HepG2 (cell line): ENCODE data around the gene KDELR3. TPM values are rescaled to one million over a fixed set of nuclear protein-coding genes. Genes with fewer than 3 reads are reported as not detected.

Experiments used
- ATAC-seq: fragments of 200-7000 bp; cut with Tn5 transposase; 3 replicates; pipeline ENCODE4 v1.9.1; 2020; ENCODE audit warnings: mild to moderate bottlenecking, moderate library complexity
- BruUV-seq: library from RNA; stranded (reverse); fragments of 400-500 nt; replicated peaks from 2 replicates; lab custom pipeline; 2021; lab: Mats Ljungman, UMichigan
- CTCF ChIA-PET: fragments of 300-600 bp; formaldehyde crosslinking; extraction: SDS; loops from one replicate; lab custom pipeline; 2021; ENCODE audit warnings: low total read pairs, inconsistent platforms, low intra/inter-chr PET ratio; lab: Yijun Ruan, JAX
- POLR2A ChIA-PET: fragments of 350-600 bp; sonication (Branson Sonifier 250); formaldehyde crosslinking; loops from one replicate; lab custom pipeline; 2020; ENCODE audit warnings: antibody characterized with exemption, inconsistent platforms; lab: Yijun Ruan, JAX
- DNase-seq: peaks from one replicate; pipeline ENCODE4 v3.0.0-alpha.2; 2015; ENCODE audit warnings: low spot score
- FAIRE-seq: peaks from 3 replicates; lab custom pipeline; 2011; peaks lifted over from hg19 to GRCh38; lab: Jason Lieb, UNC
- H2AFZ ChIP-seq: one replicate; pipeline ENCODE4 v1.6.1; 2011; ENCODE audit warnings: low read length, inconsistent platforms
- H3K27ac ChIP-seq: fragments of 300-600 bp; 3 replicates; pipeline ENCODE4 v1.8.0; 2011; ENCODE audit warnings: mixed run types, mild to moderate bottlenecking, mixed read lengths, low read length, inconsistent platforms; ENCODE audit not compliant: insufficient read depth; ENCODE audit errors: extremely low read length
- H3K27me3 ChIP-seq, 2 experiments: fragments of 200-600 bp in 1 of 2; 2 replicates in 1 of 2; 3 replicates in 1 of 2; pipeline versions ENCODE4 v1.6.0 to v1.8.0; 2011; ENCODE audit warnings: low read length in 2 of 2, mild to moderate bottlenecking in 2 of 2, moderate library complexity in 2 of 2, inconsistent platforms in 1 of 2; ENCODE audit not compliant: insufficient read depth in 2 of 2, control insufficient read depth in 1 of 2
- H3K36me3 ChIP-seq, 2 experiments: fragments of 200-600 bp in 1 of 2; replicated peaks in 1 of 2; 2 replicates in 1 of 2; 3 replicates in 1 of 2; pipeline versions ENCODE4 v1.5.1 to v1.8.0; 2011; ENCODE audit warnings: low read length in 2 of 2, inconsistent platforms in 1 of 2; ENCODE audit not compliant: insufficient read depth in 2 of 2, control insufficient read depth in 1 of 2
- H3K4me1 ChIP-seq: 2 replicates; pipeline ENCODE4 v1.5.1; 2012; ENCODE audit warnings: low read length, inconsistent platforms; ENCODE audit not compliant: insufficient read depth
- H3K4me2 ChIP-seq: 2 replicates; pipeline ENCODE4 v1.6.0; 2011; ENCODE audit warnings: low read depth, low read length, inconsistent platforms
- H3K4me3 ChIP-seq, 3 experiments: fragments of 200-600 bp in 1 of 3; sonication (generic), shearing (Covaris generic) in 1 of 3; replicated peaks in 1 of 3; 2 replicates each; pipeline ENCODE4 v1.5.1; 2011 to 2016; ENCODE audit warnings: low read length in 3 of 3, inconsistent platforms in 2 of 3, low read depth in 2 of 3, mild to moderate bottlenecking in 2 of 3, control low read depth in 1 of 3, mixed read lengths in 1 of 3; ENCODE audit not compliant: insufficient read depth in 1 of 3
- H3K79me2 ChIP-seq: one replicate; pipeline ENCODE4 v1.6.1; 2011; ENCODE audit warnings: low read length, inconsistent platforms; ENCODE audit not compliant: insufficient read depth
- H3K9ac ChIP-seq: 2 replicates; pipeline ENCODE4 v1.6.0; 2011; ENCODE audit warnings: mild to moderate bottlenecking, low read depth, low read length, inconsistent platforms; ENCODE audit not compliant: insufficient read depth
- H3K9me3 ChIP-seq: 2 replicates; pipeline ENCODE4 v1.5.1; 2012; ENCODE audit warnings: mild to moderate bottlenecking, low read length
- H4K20me1 ChIP-seq: 2 replicates; pipeline ENCODE4 v1.6.0; 2011; ENCODE audit warnings: inconsistent platforms, mild to moderate bottlenecking, low read length, moderate library complexity; ENCODE audit not compliant: insufficient read depth
- ATF2 ChIP-seq: sonication (generic); formaldehyde crosslinking; IDR thresholded peaks from 2 replicates; pipeline ENCODE4 v1.4.0; 2020; ENCODE audit warnings: missing genetic modification reagents
- CREM ChIP-seq, 2 experiments: sonication (generic) in 1 of 2; formaldehyde crosslinking in 1 of 2; IDR thresholded peaks; 2 replicates each; pipeline versions ENCODE4 v1.4.0 to v1.6.1; 2016 to 2020; ENCODE audit warnings: antibody characterized with exemption in 1 of 2, mild to moderate bottlenecking in 1 of 2, missing genetic modification reagents in 1 of 2
- ETV5 ChIP-seq: IDR thresholded peaks from 2 replicates; pipeline ENCODE4 v1.6.1; 2018; ENCODE audit warnings: missing biosample characterization, missing genetic modification reagents, inconsistent platforms, borderline replicate concordance
- HNF4A ChIP-seq: sonication (generic); formaldehyde crosslinking; IDR thresholded peaks from 2 replicates; pipeline ENCODE4 v1.4.0; 2020; ENCODE audit warnings: missing genetic modification reagents
- MYC ChIP-seq: sonication (generic); formaldehyde crosslinking; IDR thresholded peaks from 2 replicates; pipeline ENCODE4 v1.9.0; 2021; ENCODE audit warnings: missing genetic modification reagents, borderline replicate concordance
- ZFP41 ChIP-seq: sonication (generic); formaldehyde crosslinking; IDR thresholded peaks from 2 replicates; pipeline ENCODE4 v1.4.0; 2020; ENCODE audit warnings: mild to moderate bottlenecking, missing genetic modification reagents, borderline replicate concordance
- ZMYM2 ChIP-seq: sonication (generic); formaldehyde crosslinking; IDR thresholded peaks from 2 replicates; pipeline ENCODE4 v1.8.0; 2022; ENCODE audit warnings: mild to moderate bottlenecking, missing genetic modification reagents
- ZNF724P ChIP-seq: sonication (generic); formaldehyde crosslinking; IDR thresholded peaks from 2 replicates; pipeline ENCODE4 v1.8.0; 2022; ENCODE audit warnings: missing genetic modification reagents, borderline replicate concordance
- ZNF782 ChIP-seq: sonication (generic); formaldehyde crosslinking; IDR thresholded peaks from 2 replicates; pipeline ENCODE4 v1.4.0; 2020; ENCODE audit warnings: missing genetic modification reagents, mild to moderate bottlenecking, borderline replicate concordance
- ZNF800 ChIP-seq: sonication (generic); formaldehyde crosslinking; IDR thresholded peaks from 2 replicates; pipeline ENCODE4 v1.4.0; 2020; ENCODE audit warnings: missing genetic modification reagents
- WGBS: methylation state at CpG from one replicate; pipeline ENCODE4 v1.1.6; 2017; ENCODE audit warnings: low lambda C conversion rate; 5-methylcytosine and 5-hydroxymethylcytosine counted together
- in situ Hi-C: cut with HindIII; loops from 2 replicates; pipeline ENCODE4 v1.10.0; 2017; ENCODE audit warnings: low pct_unique_long_range_greater_than_20kb; ENCODE audit not compliant: extremely low pct_ligation_motif_present
- intact Hi-C: fragments of 100-400 bp; cut with micrococcal nuclease; formaldehyde crosslinking; loops from one replicate; pipeline ENCODE4 v1.10.0; 2022; ENCODE audit not compliant: unreplicated experiment
- polyA plus RNA-seq, 8 experiments: library from polyadenylated mRNA; depleted of rRNA in 3 of 8; stranded (reverse) in 7 of 8; unstranded in 1 of 8; fragments of >200 nt; fragmentation: Illumina TruSeq in 4 of 8; extraction: Trizol in 4 of 8; gene quantifications; 2 replicates each; pipeline versions ENCODE4 v1.2.1 to v1.2.3, GENCODE V29; 2011 to 2016; ENCODE audit warnings: low read depth in 4 of 8, missing spikeins in 1 of 8, mixed read lengths in 1 of 8; ENCODE audit not compliant: insufficient read depth in 1 of 8
- total RNA-seq, 5 experiments: library from RNA; depleted of rRNA; stranded (reverse); fragments of >200 nt; fragmentation: Illumina TruSeq; extraction: Trizol; gene quantifications; 2 replicates each; pipeline ENCODE4 v1.2.3, GENCODE V29; 2016; ENCODE audit warnings: low read depth in 1 of 5
- TF ChIP-seq, protein P1 (sequence below), 2 experiments: sonication (generic) in 1 of 2; formaldehyde crosslinking in 1 of 2; IDR thresholded peaks; 2 replicates each; pipeline versions ENCODE4 v1.4.0 to v1.6.1; 2018 to 2020; ENCODE audit warnings: missing genetic modification reagents in 2 of 2, borderline replicate concordance in 1 of 2, low read depth in 1 of 2, mild to moderate bottlenecking in 1 of 2, missing biosample characterization in 1 of 2
- TF ChIP-seq, protein P2 (sequence below): sonication (generic); formaldehyde crosslinking; IDR thresholded peaks from 2 replicates; pipeline ENCODE4 v1.5.0; 2020; ENCODE audit warnings: mild to moderate bottlenecking, missing genetic modification reagents, moderate library complexity

KDELR3 gene
- total and polyA plus RNA-seq, 2 of the 13 experiments (the other 11 are each of a cell fraction or from before 2014, with no cell fraction given): 24.2 to 65.7 TPM

GRCh38 chr22:38446018-38446601 is 21.8 kb upstream of the KDELR3 start:
- BruUV-seq: no TSS peak
- in situ Hi-C loops (no loop called here), intact Hi-C loops (no loop called here)
- FAIRE-seq (no peak), DNase-seq (no peak), ATAC-seq (no peak)
- Histone ChIP-seq H3K27ac (no peak overlapping the region), H3K79me2 (no peaks in the 10 kb centered on the region), H3K4me2 (no peak overlapping the region), H4K20me1 (no peaks in the 10 kb centered on the region), H3K27me3 (peaks cover 12 to 75% of the 10 kb centered on the region in 2 experiments), H3K9ac (no peak overlapping the region), H3K4me1 (no peaks in the 10 kb centered on the region), H3K4me3 (no peak overlapping the region), H2AFZ (no peak overlapping the region), H3K9me3 (no peaks in the 10 kb centered on the region), H3K36me3 (no peaks in the 10 kb centered on the region)
- ChIA-PET POLR2A (interaction anchor here (0.6 kb wide), 1 partner anchor 56 kb away, joined by 3 read pairs; no protein-coding TSS in a partner anchor), CTCF (no interaction called here)
- WGBS: 19% methylated on average over 6 of the region's 9 CpGs
- no peak for TF ChIP-seq ZFP41
- no peak for TF ChIP-seq ETV5
- no peak for TF ChIP-seq ATF2
- no peak for TF ChIP-seq CREM (IDR thresholded peaks at IDR 0.05)
- TF ChIP-seq CREM (CRISPR knock-in tag; IDR thresholded peaks at IDR 0.05): no peak
- no peak for TF ChIP-seq HNF4A
- no peak for TF ChIP-seq ZNF724P (CRISPR knock-in tag)
- TF ChIP-seq ZNF782 (CRISPR knock-in tag): no peak
- TF ChIP-seq MYC (CRISPR knock-in tag): no peak
- TF ChIP-seq, protein P1, sequence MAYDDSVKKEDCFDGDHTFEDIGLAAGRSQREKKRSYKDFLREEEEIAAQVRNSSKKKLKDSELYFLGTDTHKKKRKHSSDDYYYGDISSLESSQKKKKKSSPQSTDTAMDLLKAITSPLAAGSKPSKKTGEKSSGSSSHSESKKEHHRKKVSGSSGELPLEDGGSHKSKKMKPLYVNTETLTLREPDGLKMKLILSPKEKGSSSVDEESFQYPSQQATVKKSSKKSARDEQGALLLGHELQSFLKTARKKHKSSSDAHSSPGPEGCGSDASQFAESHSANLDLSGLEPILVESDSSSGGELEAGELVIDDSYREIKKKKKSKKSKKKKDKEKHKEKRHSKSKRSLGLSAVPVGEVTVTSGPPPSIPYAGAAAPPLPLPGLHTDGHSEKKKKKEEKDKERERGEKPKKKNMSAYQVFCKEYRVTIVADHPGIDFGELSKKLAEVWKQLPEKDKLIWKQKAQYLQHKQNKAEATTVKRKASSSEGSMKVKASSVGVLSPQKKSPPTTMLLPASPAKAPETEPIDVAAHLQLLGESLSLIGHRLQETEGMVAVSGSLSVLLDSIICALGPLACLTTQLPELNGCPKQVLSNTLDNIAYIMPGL (CRISPR knock-in tag; IDR thresholded peaks at IDR 0.05; ENCODE audit: borderline replicate concordance in 1 of 2, low read depth in 1 of 2): no peak
- TF ChIP-seq, protein P2, sequence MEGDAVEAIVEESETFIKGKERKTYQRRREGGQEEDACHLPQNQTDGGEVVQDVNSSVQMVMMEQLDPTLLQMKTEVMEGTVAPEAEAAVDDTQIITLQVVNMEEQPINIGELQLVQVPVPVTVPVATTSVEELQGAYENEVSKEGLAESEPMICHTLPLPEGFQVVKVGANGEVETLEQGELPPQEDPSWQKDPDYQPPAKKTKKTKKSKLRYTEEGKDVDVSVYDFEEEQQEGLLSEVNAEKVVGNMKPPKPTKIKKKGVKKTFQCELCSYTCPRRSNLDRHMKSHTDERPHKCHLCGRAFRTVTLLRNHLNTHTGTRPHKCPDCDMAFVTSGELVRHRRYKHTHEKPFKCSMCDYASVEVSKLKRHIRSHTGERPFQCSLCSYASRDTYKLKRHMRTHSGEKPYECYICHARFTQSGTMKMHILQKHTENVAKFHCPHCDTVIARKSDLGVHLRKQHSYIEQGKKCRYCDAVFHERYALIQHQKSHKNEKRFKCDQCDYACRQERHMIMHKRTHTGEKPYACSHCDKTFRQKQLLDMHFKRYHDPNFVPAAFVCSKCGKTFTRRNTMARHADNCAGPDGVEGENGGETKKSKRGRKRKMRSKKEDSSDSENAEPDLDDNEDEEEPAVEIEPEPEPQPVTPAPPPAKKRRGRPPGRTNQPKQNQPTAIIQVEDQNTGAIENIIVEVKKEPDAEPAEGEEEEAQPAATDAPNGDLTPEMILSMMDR (CRISPR knock-in tag): no peak
- TF ChIP-seq ZNF800 (CRISPR knock-in tag): no peak
- no peak for TF ChIP-seq ZMYM2 (CRISPR knock-in tag)
